ENCODE measurements around the gene ACADS. TPM values are rescaled to one million over a fixed set of nuclear protein-coding genes. Genes with fewer than 3 reads are reported as not detected.

ACADS gene
- total RNA-seq, 4 donors from 2014 or later: 57.4 to 147 (median 97.9) TPM

- TF ChIP-seq CTCF (IDR thresholded peaks at IDR 0.05): no peak
- no peak for ATAC-seq (ENCODE audit: low FRiP score)
- no peak for DNase-seq (ENCODE audit: low spot score)
These were observed 29.6 kb downstream of the ACADS start for GRCh38 chr12:120755269-120755668.

GRCh38 chr12:120757226-120757742 lies 31.7 kb downstream of the ACADS start:
- TF ChIP-seq CTCF (IDR thresholded peaks at IDR 0.05): no peak
- ATAC-seq (ENCODE audit: low FRiP score) (no peak), DNase-seq (ENCODE audit: low spot score) (no peak)

GRCh38 chr12:120757949-120758348 lies 32.3 kb downstream of the ACADS start:
- no peak for TF ChIP-seq CTCF (IDR thresholded peaks at IDR 0.05)

GRCh38 chr12:120758798-120759590 lies 33.4 kb downstream of the ACADS start:
- ATAC-seq (ENCODE audit: low FRiP score): no peak
- no peak for DNase-seq (ENCODE audit: low spot score)
- no peak for TF ChIP-seq CTCF (IDR thresholded peaks at IDR 0.05)

More at GRCh38 chr12:120757949-120758348, 32.3 kb downstream of the ACADS start:
- ATAC-seq (ENCODE audit: low FRiP score): no peak
- DNase-seq (ENCODE audit: low spot score): no peak

- TF ChIP-seq CTCF (IDR thresholded peaks at IDR 0.05): no peak
- DNase-seq (ENCODE audit: low spot score): no peak
- no peak for ATAC-seq (ENCODE audit: low FRiP score)
These were observed 34.1 kb downstream of the ACADS start for GRCh38 chr12:120759591-120760348.

- DNase-seq (ENCODE audit: low spot score) (no peak), ATAC-seq (ENCODE audit: low FRiP score) (no peak)
- TF ChIP-seq CTCF (IDR thresholded peaks at IDR 0.05): no peak
These were observed 35.0 kb downstream of the ACADS start for GRCh38 chr12:120760349-120761254.
